IMR-90 (cell line): ENCODE data around the gene PDX1. TPM values are rescaled to one million over a fixed set of nuclear protein-coding genes. Genes with fewer than 3 reads are reported as not detected.

ENCODE experiments used
- ATAC-seq: fragments of 200-7000 bp; cut with Tn5 transposase; 2 replicates; pipeline ENCODE4 v1.9.1; 2020; ENCODE audit warnings: low read depth, mild to moderate bottlenecking, moderate library complexity
- BruUV-seq: library from RNA; stranded (reverse); fragments of 400-500 nt; replicated peaks from 2 replicates; lab custom pipeline; 2021; lab: Mats Ljungman, UMichigan
- CTCF ChIA-PET: fragments of 300-600 bp; formaldehyde crosslinking; extraction: SDS; loops from one replicate; lab custom pipeline; 2021; ENCODE audit warnings: antibody characterized with exemption; lab: Yijun Ruan, JAX
- POLR2A ChIA-PET: fragments of 300-600 bp; sonication (Branson Sonifier 250); formaldehyde crosslinking; loops from one replicate; lab custom pipeline; 2022; ENCODE audit warnings: antibody characterized with exemption; ENCODE audit not compliant: unreplicated experiment; lab: Charles Lee
- DNase-seq: peaks from one replicate; pipeline ENCODE4 v3.0.0; 2013
- H2AFZ ChIP-seq: replicated peaks from 2 replicates; pipeline ENCODE3; 2013; ENCODE audit warnings: low read length, mild to moderate bottlenecking; ENCODE audit not compliant: poor library complexity
- H2AK5ac ChIP-seq: 2 replicates; pipeline ENCODE4 v1.6.1; 2013; ENCODE audit warnings: low read depth, low read length, inconsistent platforms
- H2AK9ac ChIP-seq: replicated peaks from 2 replicates; pipeline ENCODE3; 2013; ENCODE audit warnings: mild to moderate bottlenecking, low read depth, low read length, moderate library complexity; ENCODE audit not compliant: poor library complexity
- H2BK120ac ChIP-seq: 2 replicates; pipeline ENCODE4 v1.6.1; 2013; ENCODE audit warnings: low read depth, low read length, inconsistent platforms
- H2BK15ac ChIP-seq: 3 replicates; pipeline ENCODE4 v1.6.1; 2013; ENCODE audit warnings: low read depth, low read length, inconsistent platforms
- H2BK20ac ChIP-seq: 2 replicates; pipeline ENCODE4 v1.6.1; 2013; ENCODE audit warnings: low read depth, mild to moderate bottlenecking, inconsistent platforms, low read length, moderate library complexity
- H2BK5ac ChIP-seq: 2 replicates; pipeline ENCODE4 v1.6.1; 2013; ENCODE audit warnings: mild to moderate bottlenecking, low read depth, low read length, inconsistent platforms; ENCODE audit not compliant: poor library complexity, severe bottlenecking
- H3K14ac ChIP-seq: replicated peaks from 2 replicates; pipeline ENCODE4 v1.6.1; 2013; ENCODE audit warnings: low read depth, low read length, inconsistent platforms
- H3K18ac ChIP-seq: 2 replicates; pipeline ENCODE4 v1.6.1; 2013; ENCODE audit warnings: low read depth, low read length, control low read depth
- H3K23ac ChIP-seq: 2 replicates; pipeline ENCODE4 v1.6.1; 2013; ENCODE audit warnings: low read depth, low read length, inconsistent platforms
- H3K27ac ChIP-seq: 2 replicates; pipeline ENCODE4 v1.5.1; 2013; ENCODE audit warnings: mild to moderate bottlenecking, control low read depth, low read length; ENCODE audit not compliant: insufficient read depth
- H3K27me3 ChIP-seq: 2 replicates; pipeline ENCODE4 v1.6.1; 2013; ENCODE audit warnings: low read length; ENCODE audit not compliant: control insufficient read depth, insufficient read depth
- H3K36me3 ChIP-seq: 2 replicates; pipeline ENCODE4 v1.6.1; 2013; ENCODE audit warnings: low read length, mixed read lengths; ENCODE audit not compliant: control insufficient read depth, insufficient read depth
- H3K4ac ChIP-seq: 2 replicates; pipeline ENCODE4 v1.6.1; 2013; ENCODE audit warnings: low read depth, low read length, inconsistent platforms
- H3K4me1 ChIP-seq: 2 replicates; pipeline ENCODE4 v1.6.1; 2013; ENCODE audit warnings: low read length, mixed read lengths; ENCODE audit not compliant: control insufficient read depth, insufficient read depth
- H3K4me2 ChIP-seq: 2 replicates; pipeline ENCODE4 v1.6.1; 2013; ENCODE audit warnings: low read depth, mild to moderate bottlenecking, control low read depth, low read length, moderate library complexity
- H3K4me3 ChIP-seq: 2 replicates; pipeline ENCODE4 v1.5.1; 2013; ENCODE audit warnings: low read depth, mild to moderate bottlenecking, control low read depth, low read length, moderate library complexity; ENCODE audit not compliant: insufficient read depth
- H3K56ac ChIP-seq: 2 replicates; pipeline ENCODE4 v1.6.1; 2013; ENCODE audit warnings: low read length, inconsistent platforms; ENCODE audit not compliant: insufficient read depth; ENCODE audit errors: extremely low read depth
- H3K79me1 ChIP-seq, 2 experiments: 2 replicates each; pipeline ENCODE4 v1.6.1; 2013; ENCODE audit warnings: low read length in 2 of 2, inconsistent platforms in 1 of 2, low read depth in 1 of 2
- H3K9ac ChIP-seq: 2 replicates; pipeline ENCODE4 v1.6.1; 2013; ENCODE audit warnings: low read depth, low read length, control low read depth
- H3K9me1 ChIP-seq: 2 replicates; pipeline ENCODE4 v1.6.1; 2013; ENCODE audit warnings: low read length, inconsistent platforms; ENCODE audit not compliant: insufficient read depth
- H3K9me3 ChIP-seq: 2 replicates; pipeline ENCODE4 v1.6.1; 2013; ENCODE audit warnings: low read length; ENCODE audit not compliant: control insufficient read depth, insufficient read depth
- H4K20me1 ChIP-seq: 2 replicates; pipeline ENCODE4 v1.6.1; 2013; ENCODE audit warnings: low read length, inconsistent platforms; ENCODE audit not compliant: insufficient read depth
- H4K5ac ChIP-seq: 2 replicates; pipeline ENCODE4 v1.6.1; 2013; ENCODE audit warnings: mild to moderate bottlenecking, low read depth, low read length, control low read depth
- H4K8ac ChIP-seq, 2 experiments: 2 replicates each; pipeline ENCODE4 v1.6.1; 2013; ENCODE audit warnings: low read depth in 2 of 2, low read length in 2 of 2, control low read depth in 1 of 2, inconsistent platforms in 1 of 2
- H4K91ac ChIP-seq: 2 replicates; pipeline ENCODE4 v1.6.1; 2013; ENCODE audit warnings: low read depth, low read length, inconsistent platforms; ENCODE audit not compliant: insufficient read depth
- BHLHE40 ChIP-seq: fragments of 150-350 bp; IDR thresholded peaks from 2 replicates; pipeline ENCODE4 v1.6.1; 2016; ENCODE audit warnings: mild to moderate bottlenecking, low read depth, low read length
- CEBPB ChIP-seq: IDR thresholded peaks from 2 replicates; pipeline ENCODE4 v1.6.1; 2012; ENCODE audit warnings: low read depth, low read length, improper control_type of control experiment
- CHD1 ChIP-seq: IDR thresholded peaks from 2 replicates; pipeline ENCODE4 v1.6.1; 2012; ENCODE audit warnings: low read depth, low read length, improper control_type of control experiment
- CTCF ChIP-seq: conservative IDR thresholded peaks from 2 replicates; pipeline ENCODE4 v1.5.1; 2012; ENCODE audit warnings: mild to moderate bottlenecking, low read depth, low read length, improper control_type of control experiment
- ELK1 ChIP-seq: fragments of 150-350 bp; IDR thresholded peaks from 2 replicates; pipeline ENCODE4 v1.6.1; 2016; ENCODE audit warnings: low read depth, mild to moderate bottlenecking, low read length, moderate library complexity, borderline replicate concordance
- FOS ChIP-seq: fragments of 150-350 bp; IDR thresholded peaks from 2 replicates; pipeline ENCODE4 v1.6.1; 2016; ENCODE audit warnings: low read depth, low read length
- MAFK ChIP-seq: IDR thresholded peaks from 2 replicates; pipeline ENCODE4 v1.6.1; 2012; ENCODE audit warnings: low read depth, low read length, improper control_type of control experiment
- MAZ ChIP-seq: IDR thresholded peaks from 2 replicates; pipeline ENCODE4 v1.6.1; 2012; ENCODE audit warnings: low read depth, mild to moderate bottlenecking, low read length, improper control_type of control experiment, moderate library complexity, borderline replicate concordance
- MXI1 ChIP-seq: IDR thresholded peaks from 2 replicates; pipeline ENCODE4 v1.6.1; 2012; ENCODE audit warnings: low read depth, mild to moderate bottlenecking, low read length, moderate library complexity, borderline replicate concordance
- NFE2L2 ChIP-seq: fragments of 150-350 bp; IDR thresholded peaks from 2 replicates; pipeline ENCODE4 v1.6.1; 2016; ENCODE audit warnings: low read depth, mild to moderate bottlenecking, low read length
- POLR2A ChIP-seq: IDR thresholded peaks from 2 replicates; pipeline ENCODE4 v1.6.1; 2012; ENCODE audit warnings: mild to moderate bottlenecking, low read depth, low read length
- RAD21 ChIP-seq: IDR thresholded peaks from 2 replicates; pipeline ENCODE4 v1.6.1; 2012; ENCODE audit warnings: low read length, improper control_type of control experiment
- RCOR1 ChIP-seq: IDR thresholded peaks from 2 replicates; pipeline ENCODE4 v1.6.1; 2012; ENCODE audit warnings: mild to moderate bottlenecking, low read length, improper control_type of control experiment; ENCODE audit not compliant: insufficient replicate concordance
- RFX5 ChIP-seq: IDR thresholded peaks from 2 replicates; pipeline ENCODE4 v1.8.0; 2012; ENCODE audit warnings: low read depth, mild to moderate bottlenecking, low read length, moderate library complexity
- SMC3 ChIP-seq: fragments of 150-350 bp; IDR thresholded peaks from 2 replicates; pipeline ENCODE4 v1.6.1; 2016; ENCODE audit warnings: low read depth, mild to moderate bottlenecking, antibody characterized with exemption, low read length, moderate library complexity
- WGBS, 2 experiments: methylation state at CpG; one replicate each; pipeline versions ENCODE4 v1.1.5 to v1.1.7; 2013; ENCODE audit warnings: missing lambda C conversion rate in 2 of 2; ENCODE audit not compliant: insufficient read length in 1 of 2; ENCODE audit errors: extremely low coverage in 2 of 2; 5-methylcytosine and 5-hydroxymethylcytosine counted together
- dilution Hi-C: fragments of 300-500 bp; cut with HindIII; formaldehyde crosslinking; loops from one replicate; pipeline ENCODE4 v1.14.3; 2018; ENCODE audit warnings: low sequenced_read_pairs; ENCODE audit not compliant: unreplicated experiment
- in situ Hi-C: fragments of 300-500 bp; cut with MboI; formaldehyde crosslinking; loops from 3 replicates; pipeline ENCODE4 v1.14.3; 2019; ENCODE audit warnings: low sequenced_read_pairs, inconsistent platforms, mixed read lengths
- intact Hi-C: fragments of 100-400 bp; cut with micrococcal nuclease; formaldehyde crosslinking; loops from 2 replicates; pipeline ENCODE4 v1.10.0; 2022
- polyA plus RNA-seq, 3 experiments: library from polyadenylated mRNA; depleted of rRNA; stranded (reverse); fragments of >200 nt; gene quantifications; 2 replicates each; pipeline ENCODE4 v1.2.3, GENCODE V29; 2012; ENCODE audit warnings: low replicate concordance in 1 of 3
- total RNA-seq: library from RNA; depleted of rRNA; stranded (reverse); fragments of >200 nt; gene quantifications from 2 replicates; pipeline ENCODE4 v1.2.3, GENCODE V29; 2012

Gene PDX1
- total and polyA plus RNA-seq, 2 of the 4 experiments (the other 2 are of a cell fraction), result not detected

GRCh38 chr13:27961227-27962085, 41.7 kb downstream of the PDX1 start:
- H3K18ac ChIP-seq, result no peak overlapping the region
- no peak overlapping the region for H2BK20ac ChIP-seq
- H3K9ac ChIP-seq, result no peak overlapping the region
- H3K14ac ChIP-seq, result no peak overlapping the region
- no peak overlapping the region for H2AK5ac ChIP-seq
- H4K8ac ChIP-seq, result no peak overlapping the region
- peak; percentile 24; the same call in 1 of the 2 replicates for ATAC-seq
- H2BK120ac ChIP-seq, result no peak overlapping the region
- H2BK15ac ChIP-seq, result no peak overlapping the region
- POLR2A ChIA-PET, result no interaction called here
- dilution Hi-C loops (no loop called here), intact Hi-C loops (no loop called here), in situ Hi-C loops (no loop called here)
- BruUV-seq, result no TSS peak
- H3K9me3 ChIP-seq, result no peaks in the 10 kb centered on the region; the same call in 1 of the 2 replicates
- no peak overlapping the region for H3K56ac ChIP-seq
- H3K9me1 ChIP-seq, result no peaks in the 10 kb centered on the region
- H3K4me3 ChIP-seq, result no peak overlapping the region
- no peak for DNase-seq
- CTCF ChIA-PET, result no interaction called here
- no peak overlapping the region for H4K5ac ChIP-seq
- no peaks in the 10 kb centered on the region for H3K79me1 ChIP-seq
- no peaks in the 10 kb centered on the region for H3K36me3 ChIP-seq
- peaks cover 88% of the 10 kb centered on the region for H3K27me3 ChIP-seq
- no peak overlapping the region for H2AK9ac ChIP-seq
- H3K4me1 ChIP-seq, result peaks cover 3% of the 10 kb centered on the region; the same call in 1 of the 2 replicates
- peak overlapping the region; percentile 10 for H2AFZ ChIP-seq
- H3K4me2 ChIP-seq, result peak overlapping the region; percentile 38; the same call in 1 of the 2 replicates
- no peak overlapping the region for H4K91ac ChIP-seq
- no peak overlapping the region for H2BK5ac ChIP-seq
- WGBS, 2 experiments, result 6% methylated on average over 3 of the region's 25 CpGs; no CpG with 5 or more reads in 1 of the 2 experiments
- no peaks in the 10 kb centered on the region for H4K20me1 ChIP-seq
- no peak overlapping the region for H3K23ac ChIP-seq
- no peak overlapping the region for H3K4ac ChIP-seq
- no peak overlapping the region for H3K27ac ChIP-seq
- TF ChIP-seq MAZ, result no peak
- TF ChIP-seq ELK1, result no peak
- TF ChIP-seq CHD1, result no peak
- TF ChIP-seq CTCF, result no peak
- no peak for TF ChIP-seq NFE2L2
- TF ChIP-seq MAFK, result no peak
- TF ChIP-seq FOS, result no peak
- TF ChIP-seq RCOR1, result no peak
- TF ChIP-seq BHLHE40, result no peak
- no peak for TF ChIP-seq MXI1
- TF ChIP-seq RAD21, result no peak
- TF ChIP-seq CEBPB, result no peak
- no peak for TF ChIP-seq SMC3
- no peak for TF ChIP-seq POLR2A
- TF ChIP-seq RFX5, result no peak
